ENCODE data around the gene MTMR3.
A peak's percentile ranks its signal among the peaks of the same experiment; 100 is the strongest.
"Not testable (repeated sequence)": the region's sequence is repeated elsewhere in the genome, so short reads cannot be mapped to it uniquely, and the experiment has no call there.

MTMR3 gene

GRCh38 chr22:30061094-30061493 is 178.1 kb downstream of the MTMR3 start:
- DNase-seq = not testable (repeated sequence)

- DNase-seq = no peak
Measured at GRCh38 chr22:30062259-30062658, 179.3 kb downstream of the MTMR3 start.

- no peak for DNase-seq
Measured at GRCh38 chr22:30062950-30063349, 180.0 kb downstream of the MTMR3 start.

- no peak for DNase-seq
Measured at GRCh38 chr22:30064172-30064571, 181.2 kb downstream of the MTMR3 start.

GRCh38 chr22:30073743-30074142 is 190.8 kb downstream of the MTMR3 start:
- no peak for DNase-seq

GRCh38 chr22:30074147-30074546 is 191.2 kb downstream of the MTMR3 start:
- DNase-seq = no peak

GRCh38 chr22:30074994-30075393 is 192.0 kb downstream of the MTMR3 start:
- DNase-seq = no peak

- DNase-seq = no peak
Measured at GRCh38 chr22:30077279-30077880, 194.4 kb downstream of the MTMR3 start.

GRCh38 chr22:30078320-30079311 is 195.6 kb downstream of the MTMR3 start:
- peak; percentile 5 for DNase-seq

- no peak for DNase-seq
Measured at GRCh38 chr22:30079952-30080533, 197.1 kb downstream of the MTMR3 start, which contains the start of gene HORMAD2. TSS of gene HORMAD2 (plus strand) at chr22:30080464. CDS start at chr22:30093953, 13,489 bp downstream.

All from DMS 273 treated with DMSO at 0.1 percent for 48 hours (cell line).